ENCODE measurements around the gene LAMTOR2. TPM values are rescaled to one million over a fixed set of nuclear protein-coding genes. Genes with fewer than 3 reads are reported as not detected.

LAMTOR2 gene
- 60.0 and 82.2 TPM in 2 replicates for total RNA-seq

GRCh38 chr1:156054500-156055280 lies at the start of gene LAMTOR2:
LAMTOR2 (plus strand) TSS chr1:156054782; CDS start chr1:156054890, 108 bp downstream.

DNA sequence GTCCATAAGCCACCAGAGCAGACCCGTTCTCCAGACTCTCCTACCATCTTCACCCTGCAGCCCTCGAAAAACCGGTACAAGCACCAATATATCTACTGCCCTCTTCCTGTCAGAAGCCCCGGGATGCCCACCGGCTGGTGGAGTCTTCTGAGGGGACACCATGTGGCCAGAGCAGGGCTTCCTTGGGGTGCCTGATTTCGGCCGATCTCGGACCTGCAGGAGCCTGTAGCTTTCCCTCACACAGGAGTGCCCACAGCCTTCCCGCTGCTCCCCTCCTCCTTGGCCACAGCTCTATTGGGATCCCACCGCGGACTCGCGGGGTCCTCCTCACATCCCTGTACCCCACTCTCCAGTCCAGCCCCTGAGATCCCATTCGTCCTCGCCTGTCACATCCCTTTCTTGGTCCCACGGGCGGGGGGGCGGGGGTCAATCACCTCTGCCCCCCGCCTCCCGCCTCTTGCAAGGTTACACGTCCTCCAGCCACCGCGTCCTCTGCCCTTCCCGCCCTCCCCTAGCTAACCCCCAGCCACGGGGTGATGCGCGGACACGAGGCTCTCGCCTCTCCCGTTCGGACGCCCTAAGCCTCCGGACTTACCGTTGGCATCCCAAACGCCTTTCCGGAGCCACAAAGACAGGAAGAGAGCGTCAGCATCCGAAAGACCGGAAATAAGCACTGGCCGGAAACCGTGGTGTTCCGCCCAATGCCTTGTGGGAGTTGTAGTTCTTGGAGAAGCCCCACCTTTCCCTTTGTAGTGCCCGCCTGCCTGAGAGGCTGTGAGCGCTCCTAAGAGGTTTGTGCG lies 34.1 kb upstream of the LAMTOR2 start, which contains the start of gene SSR2:
SSR2 (minus strand) TSS at position 659 of the 800 bp plus-strand sequence. CDS start 784 bp downstream, outside the sequence.

GRCh38 chr1:156053768-156054499 lies 648 bp upstream of the LAMTOR2 start, which contains the start of gene UBQLN4:
UBQLN4 (minus strand) TSS chr1:156053798; CDS start chr1:156053701, 97 bp downstream.

DNA sequence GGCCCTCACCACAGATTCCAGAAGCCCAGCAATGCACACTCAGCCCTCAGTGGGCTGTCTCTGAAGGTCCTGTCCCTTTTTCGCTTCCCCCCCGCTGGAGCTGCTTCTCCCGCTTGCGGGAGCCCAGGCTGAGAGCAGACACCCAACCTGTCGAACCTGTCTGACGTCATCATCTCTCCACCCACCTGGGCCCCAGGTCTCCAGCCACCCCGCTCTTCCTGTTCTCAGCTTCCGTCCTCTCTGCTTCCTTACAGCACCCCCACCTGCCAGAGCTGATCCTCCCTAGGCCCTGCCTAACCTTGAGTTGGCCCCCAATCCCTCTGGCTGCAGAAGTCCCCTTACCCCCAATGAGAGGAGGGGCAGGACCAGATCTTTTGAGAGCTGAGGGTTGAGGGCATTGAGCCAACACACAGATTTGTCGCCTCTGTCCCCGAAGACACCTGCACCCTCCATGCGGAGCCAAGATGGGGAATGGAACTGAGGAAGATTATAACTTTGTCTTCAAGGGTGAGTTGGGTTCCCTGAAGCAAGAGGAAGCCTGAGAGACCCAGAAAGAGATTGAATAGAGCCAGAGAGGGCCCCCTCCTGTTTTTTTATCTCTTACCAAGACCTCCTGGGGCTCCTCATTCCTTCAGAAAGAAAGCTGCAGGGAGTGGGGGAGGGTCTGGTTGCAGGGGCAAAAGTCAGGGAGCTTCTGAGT lies 6.5 kb downstream of the LAMTOR2 start, which contains the start of gene RAB25:
RAB25 (plus strand) TSS at position 224 of the 700 bp plus-strand sequence; CDS start at position 465, 241 bp downstream.

DNA sequence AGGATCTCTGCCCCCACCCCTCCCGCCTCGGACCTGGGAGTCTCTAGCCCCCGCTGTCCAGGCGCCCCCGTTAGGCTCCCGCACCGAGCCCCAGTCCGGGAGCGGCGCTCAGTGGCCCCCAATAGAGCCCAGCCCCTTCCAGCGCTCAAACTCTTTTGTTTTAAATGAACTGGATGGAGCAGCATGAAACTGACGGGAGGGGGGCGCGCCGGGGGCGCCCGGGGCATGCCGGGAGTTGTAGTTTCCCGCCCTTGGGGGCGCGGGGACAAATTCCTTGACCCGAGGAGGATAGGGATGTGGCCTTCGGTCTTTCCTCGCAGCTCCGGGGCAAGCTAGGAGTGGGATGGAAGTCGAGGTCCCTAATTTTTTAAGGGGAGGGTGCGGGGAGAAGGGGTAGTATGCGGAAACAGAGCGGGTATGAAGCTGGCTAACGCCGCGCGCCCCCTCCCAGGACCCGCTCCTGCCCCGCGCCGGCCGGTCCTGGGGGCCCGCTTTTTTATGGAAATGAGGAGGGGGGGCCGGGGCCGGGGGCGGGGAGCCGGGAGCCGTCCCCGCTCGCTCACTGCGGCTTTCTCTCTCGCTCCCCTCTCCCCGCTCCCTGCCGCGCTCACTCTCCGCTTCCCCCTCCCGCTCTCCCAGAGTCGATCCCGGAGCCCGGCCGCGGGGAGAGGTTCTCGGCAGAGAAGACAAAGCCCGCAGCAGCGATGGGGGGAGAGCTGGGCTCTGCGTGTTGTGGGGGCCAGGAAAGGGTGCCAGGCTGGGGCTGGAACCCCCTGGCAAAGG lies 27.9 kb downstream of the LAMTOR2 start, which contains the start of gene MEX3A:
MEX3A (minus strand) TSS at position 157 of the 783 bp plus-strand sequence. CDS start 467 bp downstream, outside the sequence.

Other genes with a start within 250 kb of the LAMTOR2 start
- 20.5 and 30.5 TPM in 2 replicates for gene GON4L, start 197.6 kb upstream of the LAMTOR2 start, total RNA-seq
- 29.9 and 41.5 TPM in 2 replicates for gene SYT11, start 195.2 kb upstream of the LAMTOR2 start, total RNA-seq
- gene RIT1, start 143.4 kb upstream of the LAMTOR2 start, total RNA-seq: 47.4 and 50.6 TPM in 2 replicates
- 25.3 and 33.0 TPM in 2 replicates for gene KHDC4, start 120.4 kb upstream of the LAMTOR2 start, total RNA-seq
- not detected in 2 replicates for gene RXFP4, start 113.1 kb upstream of the LAMTOR2 start, total RNA-seq
- 46.4 and 86.9 TPM in 2 replicates for gene ARHGEF2, start 76.2 kb upstream of the LAMTOR2 start, total RNA-seq
- gene SSR2, start 33.8 kb upstream of the LAMTOR2 start, total RNA-seq: 414 and 943 TPM in 2 replicates
- 13.0 and 15.3 TPM in 2 replicates for gene UBQLN4, start 984 bp upstream of the LAMTOR2 start, total RNA-seq
- gene RAB25, start 6.4 kb downstream of the LAMTOR2 start, total RNA-seq: not detected in 2 replicates
- 4.7 and 5.8 TPM in 2 replicates for gene MEX3A, start 27.7 kb downstream of the LAMTOR2 start, total RNA-seq
- gene LMNA, start 59.9 kb downstream of the LAMTOR2 start, total RNA-seq: 758 and 890 TPM in 2 replicates
- 0.65 and 1.8 TPM in 2 replicates for gene SEMA4A, start 98.8 kb downstream of the LAMTOR2 start, total RNA-seq
- 9.9 and 12.3 TPM in 2 replicates for gene SLC25A44, start 139.3 kb downstream of the LAMTOR2 start, total RNA-seq
- gene PMF1, start 158.2 kb downstream of the LAMTOR2 start, total RNA-seq: 61.1 and 68.4 TPM in 2 replicates
- 0.61 and 0.65 TPM in 2 replicates for gene BGLAP, start 187.4 kb downstream of the LAMTOR2 start, total RNA-seq
- gene PAQR6, start 193.3 kb downstream of the LAMTOR2 start, total RNA-seq: under 0.01 and 0.15 TPM in 2 replicates
- 38.0 and 73.6 TPM in 2 replicates for gene SMG5, start 228.0 kb downstream of the LAMTOR2 start, total RNA-seq
- under 0.01 and 0.91 TPM in 2 replicates for gene TMEM79, start 229.5 kb downstream of the LAMTOR2 start, total RNA-seq
- gene GLMP, start 240.9 kb downstream of the LAMTOR2 start, total RNA-seq: 35.1 and 35.7 TPM in 2 replicates
- not detected in 2 replicates for gene VHLL, start 244.5 kb downstream of the LAMTOR2 start, total RNA-seq

All from epithelial cell of umbilical artery (primary cell).